ENCODE measurements around the gene ISG20. TPM values are rescaled to one million over a fixed set of nuclear protein-coding genes. Genes with fewer than 3 reads are reported as not detected.

Gene ISG20
- 15.0 and 18.9 TPM in 2 replicates for total RNA-seq

GRCh38 chr15:88638626-88639372 is at the start of gene ISG20:
Gene ISG20 (plus strand): TSS chr15:88639016. CDS start chr15:88639367, 351 bp downstream.

GRCh38 chr15:88620995-88621772 is 17.6 kb upstream of the ISG20 start, which contains the start of gene AEN:
Gene AEN (plus strand): TSS chr15:88621340. CDS start chr15:88626210, 4,870 bp downstream.

Other genes with a start within 250 kb of the ISG20 start
- gene MRPL46, start 171.6 kb upstream of the ISG20 start, total RNA-seq, result 26.2 and 26.7 TPM in 2 replicates
- 54.6 and 61.2 TPM in 2 replicates for gene MRPS11, start 171.3 kb upstream of the ISG20 start, total RNA-seq
- gene DET1, start 92.3 kb upstream of the ISG20 start, total RNA-seq, result 3.0 and 3.5 TPM in 2 replicates
- gene AEN, start 17.7 kb upstream of the ISG20 start, total RNA-seq, result 62.8 and 67.7 TPM in 2 replicates
- under 0.01 TPM in 1 of 2 replicates, not detected in the other for gene ACAN, start 164.4 kb downstream of the ISG20 start, total RNA-seq